ENCODE measurements around the gene HES1.

The HES1 gene

GRCh38 chr3:194170793-194171192 is 34.8 kb downstream of the HES1 start:
- no peak for DNase-seq

- DNase-seq, result no peak
Measured at GRCh38 chr3:194174406-194174805, 38.5 kb downstream of the HES1 start.

GRCh38 chr3:194174980-194175379 is 39.0 kb downstream of the HES1 start:
- DNase-seq, result no peak

- no peak for DNase-seq
Measured at GRCh38 chr3:194176274-194176991, 40.5 kb downstream of the HES1 start.

- DNase-seq, result no peak
Measured at GRCh38 chr3:194177141-194177540, 41.2 kb downstream of the HES1 start.

- DNase-seq, result no peak
Measured at GRCh38 chr3:194178128-194178527, 42.2 kb downstream of the HES1 start.

GRCh38 chr3:194178669-194179068 is 42.7 kb downstream of the HES1 start:
- no peak for DNase-seq

GRCh38 chr3:194180570-194180969 is 44.6 kb downstream of the HES1 start:
- DNase-seq, result no peak

GRCh38 chr3:194181612-194182529 is 45.9 kb downstream of the HES1 start:
- no peak for DNase-seq

GRCh38 chr3:194183271-194183670 is 47.3 kb downstream of the HES1 start:
- DNase-seq, result no peak

- no peak for DNase-seq
Measured at GRCh38 chr3:194184265-194184751, 48.4 kb downstream of the HES1 start.

GRCh38 chr3:194184801-194185200 is 48.9 kb downstream of the HES1 start:
- DNase-seq, result no peak

- no peak for DNase-seq
Measured at GRCh38 chr3:194185221-194185620, 49.3 kb downstream of the HES1 start.

GRCh38 chr3:194187233-194187944 is 51.4 kb downstream of the HES1 start:
- DNase-seq, result no peak

Measured in stimulated activated CD4-positive, alpha-beta T cell treated with anti-CD3 and anti-CD28 coated beads, Interleukin-4, amount 100 ng/mL, for 4 hours (primary cell).